Bronchial epithelial cell (primary cell): ENCODE measurements around the gene ERCC6L2. TPM values are rescaled to one million over a fixed set of nuclear protein-coding genes. Genes with fewer than 3 reads are reported as not detected.

Experiments used
- DNase-seq: peaks from one replicate; pipeline ENCODE4 v3.0.0-alpha.2; 2010; ENCODE audit warnings: low read depth
- FAIRE-seq: peaks from 2 replicates; lab custom pipeline; 2011; peaks lifted over from hg19 to GRCh38; lab: Jason Lieb, UNC
- H3K27me3 ChIP-seq: 2 replicates; pipeline ENCODE4 v1.5.1; 2011; ENCODE audit warnings: low read length; ENCODE audit not compliant: control insufficient read depth, insufficient read depth
- H3K36me3 ChIP-seq: 2 replicates; pipeline ENCODE4 v1.5.1; 2011; ENCODE audit warnings: low read length; ENCODE audit not compliant: control insufficient read depth, insufficient read depth
- H3K4me3 ChIP-seq: 2 replicates; pipeline ENCODE4 v1.5.1; 2011; ENCODE audit warnings: mild to moderate bottlenecking, low read depth, low read length, control low read depth
- total RNA-seq: library from RNA; depleted of rRNA; stranded (reverse); fragments of >200 nt; gene quantifications from 2 replicates; pipeline ENCODE4 v1.2.1, GENCODE V29; 2014
- TF ChIP-seq, protein P1 (sequence below): IDR thresholded peaks from 2 replicates; pipeline ENCODE4 v1.5.1; 2011; ENCODE audit warnings: mild to moderate bottlenecking, moderate library complexity, low read length, control low read depth, inconsistent platforms; ENCODE audit not compliant: insufficient read depth, severe bottlenecking

ERCC6L2 gene
- total RNA-seq, 1 donor from 2014 or later = 33.4 TPM

DNA sequence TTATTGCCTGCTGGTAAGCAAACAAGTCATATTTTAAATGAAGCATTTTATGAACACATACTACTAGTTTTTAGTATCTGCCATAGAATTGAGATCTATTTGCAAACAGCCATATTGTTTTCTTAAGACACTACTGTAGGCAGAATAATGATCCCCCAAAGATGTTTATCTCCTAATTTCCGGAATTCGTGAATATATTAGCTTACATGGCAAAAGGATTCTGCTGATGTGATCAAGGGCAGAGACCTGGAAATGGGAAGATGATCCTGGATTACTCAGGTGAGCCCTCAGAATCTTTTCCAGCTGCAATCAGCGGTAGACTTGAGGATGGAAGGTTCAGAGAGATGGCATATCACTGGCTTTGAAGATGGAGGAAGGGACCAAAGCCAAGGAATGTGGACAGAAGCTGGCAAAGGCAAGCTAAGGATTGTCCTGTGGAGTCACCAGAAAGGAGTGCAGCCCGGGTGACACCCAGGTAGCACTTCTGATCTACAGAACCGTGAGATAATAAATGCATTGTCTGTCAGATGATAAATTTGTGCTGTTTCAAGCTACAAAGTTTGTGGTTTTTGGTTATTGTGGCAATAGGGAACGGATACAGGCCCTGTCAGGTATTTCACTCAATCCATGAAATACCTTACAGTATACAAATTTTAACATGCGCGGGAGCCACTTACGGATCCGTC, 1.0 kb upstream of the ERCC6L2 start:
- DNase-seq (no peak), FAIRE-seq (no peak)
- Histone ChIP-seq H3K4me3 (no peak overlapping the region), H3K27me3 (no peaks in the 10 kb centered on the region), H3K36me3 (no peaks in the 10 kb centered on the region)
- TF ChIP-seq, protein P1, sequence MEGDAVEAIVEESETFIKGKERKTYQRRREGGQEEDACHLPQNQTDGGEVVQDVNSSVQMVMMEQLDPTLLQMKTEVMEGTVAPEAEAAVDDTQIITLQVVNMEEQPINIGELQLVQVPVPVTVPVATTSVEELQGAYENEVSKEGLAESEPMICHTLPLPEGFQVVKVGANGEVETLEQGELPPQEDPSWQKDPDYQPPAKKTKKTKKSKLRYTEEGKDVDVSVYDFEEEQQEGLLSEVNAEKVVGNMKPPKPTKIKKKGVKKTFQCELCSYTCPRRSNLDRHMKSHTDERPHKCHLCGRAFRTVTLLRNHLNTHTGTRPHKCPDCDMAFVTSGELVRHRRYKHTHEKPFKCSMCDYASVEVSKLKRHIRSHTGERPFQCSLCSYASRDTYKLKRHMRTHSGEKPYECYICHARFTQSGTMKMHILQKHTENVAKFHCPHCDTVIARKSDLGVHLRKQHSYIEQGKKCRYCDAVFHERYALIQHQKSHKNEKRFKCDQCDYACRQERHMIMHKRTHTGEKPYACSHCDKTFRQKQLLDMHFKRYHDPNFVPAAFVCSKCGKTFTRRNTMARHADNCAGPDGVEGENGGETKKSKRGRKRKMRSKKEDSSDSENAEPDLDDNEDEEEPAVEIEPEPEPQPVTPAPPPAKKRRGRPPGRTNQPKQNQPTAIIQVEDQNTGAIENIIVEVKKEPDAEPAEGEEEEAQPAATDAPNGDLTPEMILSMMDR = no peak

- H3K36me3 ChIP-seq = no peaks in the 10 kb centered on the region
- no peaks in the 10 kb centered on the region for H3K27me3 ChIP-seq
- FAIRE-seq (no peak), DNase-seq (peak; percentile 33)
- H3K4me3 ChIP-seq = no peak overlapping the region
- TF ChIP-seq, protein P1 = no peak
Observed at GRCh38 chr9:95874989-95875304, 544 bp upstream of the ERCC6L2 start.

- no peak overlapping the region for H3K4me3 ChIP-seq
- H3K36me3 ChIP-seq = no peaks in the 10 kb centered on the region
- no peaks in the 10 kb centered on the region for H3K27me3 ChIP-seq
- TF ChIP-seq, protein P1 = no peak
- FAIRE-seq (no peak), DNase-seq (no peak)
Observed at GRCh38 chr9:95876138-95876444, 600 bp downstream of the ERCC6L2 start.

DNA sequence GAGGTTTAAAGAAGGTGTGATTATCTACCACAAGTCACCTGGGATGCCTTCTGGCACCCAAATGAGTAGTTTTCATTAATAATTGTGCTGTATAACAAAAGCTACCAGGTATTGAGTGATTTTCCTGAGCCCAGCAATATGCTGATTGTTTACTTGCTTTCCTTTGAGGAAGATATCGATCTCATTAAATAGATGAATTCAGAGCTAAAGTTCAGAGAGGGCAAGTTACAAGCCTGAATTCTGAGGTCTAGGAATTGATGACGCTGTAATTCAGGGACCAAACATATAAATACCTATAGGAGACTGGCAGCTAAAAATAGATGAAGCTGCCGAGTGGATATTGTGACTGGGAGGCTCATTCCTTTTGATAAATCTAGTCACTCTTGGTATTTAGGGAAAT, 1.1 kb downstream of the ERCC6L2 start:
- TF ChIP-seq, protein P1 = no peak
- FAIRE-seq (no peak), DNase-seq (no peak)
- Histone ChIP-seq H3K36me3 (no peaks in the 10 kb centered on the region), H3K4me3 (no peak overlapping the region), H3K27me3 (no peaks in the 10 kb centered on the region)

DNA sequence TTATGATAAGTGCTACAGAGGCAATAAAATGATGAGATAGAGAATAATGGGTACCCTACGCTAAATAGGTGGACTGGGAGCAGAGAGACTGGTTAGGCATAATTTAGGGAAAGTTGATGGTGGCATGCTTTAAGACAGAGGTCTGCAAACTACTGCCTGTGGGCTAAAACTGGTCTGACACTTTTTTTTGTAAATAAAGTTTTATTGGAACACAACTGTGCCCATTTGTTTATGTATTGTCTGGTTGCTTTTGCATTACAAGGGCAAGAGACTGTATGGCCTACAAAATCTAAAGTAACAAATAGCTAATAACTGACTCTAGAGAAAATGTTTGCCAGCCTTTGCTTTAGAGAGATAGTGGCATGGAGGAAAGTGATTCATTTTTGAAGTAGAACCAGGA, 2.5 kb downstream of the ERCC6L2 start:
- Histone ChIP-seq H3K4me3 (no peak overlapping the region), H3K36me3 (peaks cover 2% of the 10 kb centered on the region), H3K27me3 (no peaks in the 10 kb centered on the region)
- no peak for DNase-seq
- FAIRE-seq = no peak
- TF ChIP-seq, protein P1 = no peak

GRCh38 chr9:95879591-95879990, 4.1 kb downstream of the ERCC6L2 start:
- no peak overlapping the region for H3K4me3 ChIP-seq
- TF ChIP-seq, protein P1 = no peak
- FAIRE-seq (no peak), DNase-seq (no peak)
- no peaks in the 10 kb centered on the region for H3K27me3 ChIP-seq
- peaks cover 2% of the 10 kb centered on the region for H3K36me3 ChIP-seq
